HG03175 (cell line): Measurements from ENCODE around the gene FBXL14.

ENCODE experiments used
- ATAC-seq: cut with Tn5 transposase; IDR thresholded peaks from one replicate; pipeline ENCODE4 v1.9.1; 2021; ENCODE audit warnings: mild to moderate bottlenecking, moderate library complexity; ENCODE audit not compliant: unreplicated experiment

Gene FBXL14

DNA sequence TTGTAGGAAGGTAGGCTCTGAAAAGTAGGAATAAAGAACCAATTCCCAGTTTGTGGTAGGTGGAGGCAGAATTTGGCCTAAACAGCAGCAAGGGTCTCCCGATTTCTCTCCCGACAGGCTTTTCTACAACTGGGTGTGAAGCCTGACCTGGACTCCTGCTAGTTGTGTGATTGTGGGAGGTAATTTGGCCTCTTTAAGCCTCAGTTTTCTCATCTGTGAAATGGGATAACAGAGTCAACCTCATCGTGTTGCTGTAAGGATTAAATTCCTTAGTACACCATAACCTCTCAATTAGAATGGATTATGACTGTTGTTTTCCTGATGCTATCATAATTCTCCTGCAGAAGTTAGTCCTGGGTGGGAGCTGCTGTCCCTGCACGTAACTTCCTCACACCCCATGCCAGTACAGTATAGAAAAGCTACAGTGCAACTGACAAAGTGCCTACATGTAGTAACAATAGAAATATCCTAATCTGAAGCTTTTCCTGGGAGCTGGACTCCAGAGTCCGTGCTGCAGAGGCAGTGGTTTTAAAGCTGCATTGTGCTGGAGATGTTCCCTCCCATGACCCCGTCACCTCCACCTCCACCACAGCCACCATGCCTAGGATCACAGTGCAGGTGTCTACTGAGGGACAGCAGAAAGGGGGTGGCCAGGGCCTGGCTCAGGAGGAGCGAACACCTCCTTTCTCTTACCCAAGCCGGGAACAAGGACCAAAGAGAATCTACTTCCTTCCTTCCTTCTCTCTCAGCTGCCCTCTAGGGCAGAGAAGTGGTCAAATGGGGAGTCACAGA lies 76.5 kb downstream of the FBXL14 start:
- no peak for ATAC-seq

DNA sequence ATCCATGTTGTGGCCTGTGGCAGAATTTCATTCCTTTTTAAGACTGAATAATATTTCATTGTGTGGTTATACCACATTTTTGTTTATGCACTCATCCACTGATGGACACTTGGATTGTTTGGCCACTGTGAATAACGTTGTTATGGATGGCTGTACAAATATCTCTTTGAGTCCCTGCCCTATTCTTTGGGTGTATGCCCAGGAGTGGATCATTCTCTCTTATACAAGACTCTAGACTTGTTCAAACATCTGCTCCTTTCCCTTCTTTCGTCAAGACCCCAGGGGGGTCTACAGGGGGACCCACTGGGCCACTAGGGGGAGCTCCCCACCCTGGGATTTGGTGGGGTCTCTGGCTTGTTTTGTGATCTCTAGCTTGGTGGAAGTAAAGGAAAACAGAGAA lies 77.4 kb downstream of the FBXL14 start:
- no peak for ATAC-seq
